RPMI8226 (cell line): ENCODE data around the gene MLLT11.

ENCODE experiments used
- DNase-seq: peaks from one replicate; pipeline ENCODE4 v3.0.0-alpha.2; 2015

Gene MLLT11

GRCh38 chr1:151060007-151060656 lies at the start of gene MLLT11:
TSS of gene MLLT11 (plus strand) at chr1:151060397. CDS start at chr1:151067225, 6,828 bp downstream.
- no peak for DNase-seq

- DNase-seq, result no peak
Measured at GRCh38 chr1:151011154-151011850, 48.9 kb upstream of the MLLT11 start.

- DNase-seq, result no peak
Measured at GRCh38 chr1:151012684-151013471, 47.3 kb upstream of the MLLT11 start.

- no peak for DNase-seq
Measured at GRCh38 chr1:151013518-151013917, 46.7 kb upstream of the MLLT11 start.

- peak; percentile 73 for DNase-seq
Measured at GRCh38 chr1:151024540-151025146, 35.6 kb upstream of the MLLT11 start.

- no peak for DNase-seq
Measured at GRCh38 chr1:151026460-151026859, 33.7 kb upstream of the MLLT11 start.

- DNase-seq, result no peak
Measured at GRCh38 chr1:151032164-151032563, 28.0 kb upstream of the MLLT11 start.

- no peak for DNase-seq
Measured at GRCh38 chr1:151035167-151035566, 25.0 kb upstream of the MLLT11 start.

GRCh38 chr1:151036356-151036755 lies 23.8 kb upstream of the MLLT11 start, which contains the start of gene BNIPL:
TSS of gene BNIPL (plus strand) at chr1:151036586. CDS start at chr1:151036726, 140 bp downstream.
- DNase-seq, result no peak

GRCh38 chr1:151037032-151037431 lies 23.2 kb upstream of the MLLT11 start:
- DNase-seq, result no peak

GRCh38 chr1:151039521-151039920 lies 20.7 kb upstream of the MLLT11 start:
- no peak for DNase-seq

- DNase-seq, result no peak
Measured at GRCh38 chr1:151043163-151043562, 17.0 kb upstream of the MLLT11 start.

- DNase-seq, result peak; percentile 64
Measured at GRCh38 chr1:151047591-151047924, 12.6 kb upstream of the MLLT11 start, which contains the start of gene C1orf56. TSS of gene C1orf56 (plus strand) at chr1:151047751. CDS start at chr1:151047848, 97 bp downstream.

GRCh38 chr1:151047925-151048644 lies 12.1 kb upstream of the MLLT11 start:
- DNase-seq, result peak; percentile 82

GRCh38 chr1:151048645-151049032 lies 11.6 kb upstream of the MLLT11 start:
- no peak for DNase-seq

GRCh38 chr1:151049458-151049857 lies 10.7 kb upstream of the MLLT11 start:
- DNase-seq, result no peak

GRCh38 chr1:151050051-151050688 lies 10.0 kb upstream of the MLLT11 start:
- no peak for DNase-seq

- no peak for DNase-seq
Measured at GRCh38 chr1:151051356-151052009, 8.7 kb upstream of the MLLT11 start.

- no peak for DNase-seq
Measured at GRCh38 chr1:151054971-151055547, 5.1 kb upstream of the MLLT11 start.

- no peak for DNase-seq
Measured at GRCh38 chr1:151055581-151055980, 4.6 kb upstream of the MLLT11 start.

- peak; percentile 13 for DNase-seq
Measured at GRCh38 chr1:151056149-151056548, 4.0 kb upstream of the MLLT11 start.
